EL (cell line): Measurements from ENCODE around the gene MIF.
"Not testable (repeated sequence)": the region's sequence is repeated elsewhere in the genome, so short reads cannot be mapped to it uniquely, and the experiment has no call there.

Experiments
- DNase-seq: peaks from one replicate; pipeline ENCODE4 v3.0.0-alpha.2; 2016

The MIF gene

DNA sequence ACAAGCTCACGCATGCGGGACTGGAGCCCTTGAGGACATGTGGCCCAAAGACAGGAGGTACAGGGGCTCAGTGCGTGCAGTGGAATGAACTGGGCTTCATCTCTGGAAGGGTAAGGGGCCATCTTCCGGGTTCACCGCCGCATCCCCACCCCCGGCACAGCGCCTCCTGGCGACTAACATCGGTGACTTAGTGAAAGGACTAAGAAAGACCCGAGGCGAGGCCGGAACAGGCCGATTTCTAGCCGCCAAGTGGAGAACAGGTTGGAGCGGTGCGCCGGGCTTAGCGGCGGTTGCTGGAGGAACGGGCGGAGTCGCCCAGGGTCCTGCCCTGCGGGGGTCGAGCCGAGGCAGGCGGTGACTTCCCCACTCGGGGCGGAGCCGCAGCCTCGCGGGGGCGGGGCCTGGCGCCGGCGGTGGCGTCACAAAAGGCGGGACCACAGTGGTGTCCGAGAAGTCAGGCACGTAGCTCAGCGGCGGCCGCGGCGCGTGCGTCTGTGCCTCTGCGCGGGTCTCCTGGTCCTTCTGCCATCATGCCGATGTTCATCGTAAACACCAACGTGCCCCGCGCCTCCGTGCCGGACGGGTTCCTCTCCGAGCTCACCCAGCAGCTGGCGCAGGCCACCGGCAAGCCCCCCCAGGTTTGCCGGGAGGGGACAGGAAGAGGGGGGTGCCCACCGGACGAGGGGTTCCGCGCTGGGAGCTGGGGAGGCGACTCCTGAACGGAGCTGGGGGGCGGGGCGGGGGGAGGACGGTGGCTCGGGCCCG lies at the start of gene MIF:
Gene MIF (plus strand): TSS at position 439 of the 765 bp plus-strand sequence. CDS start 92 bp downstream, at position 531.
- DNase-seq = peak; percentile 94

DNA sequence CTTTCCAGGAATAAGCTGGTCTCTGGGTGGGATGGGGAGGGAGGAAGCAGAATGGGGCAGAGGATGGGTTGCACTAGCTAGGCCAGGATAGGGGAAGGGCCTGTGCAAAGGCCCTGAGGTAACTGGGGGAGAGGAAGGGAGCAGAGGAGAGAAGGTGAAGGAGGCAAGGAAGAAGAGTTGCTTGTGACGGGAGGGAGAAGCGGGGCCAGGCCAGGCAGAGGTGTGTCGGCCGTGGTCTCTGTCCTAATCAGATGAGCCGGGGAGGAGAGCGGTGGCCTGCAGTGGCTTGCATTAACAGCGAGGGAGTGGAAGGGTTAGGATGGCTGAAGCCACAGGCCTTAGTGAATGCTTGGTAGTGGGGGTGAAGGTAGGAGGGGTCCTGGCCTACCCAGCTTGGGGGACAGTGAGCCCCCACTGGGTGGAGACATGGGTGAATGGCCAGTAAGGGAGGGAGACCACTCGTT lies 49.4 kb upstream of the MIF start:
- DNase-seq = no peak

DNA sequence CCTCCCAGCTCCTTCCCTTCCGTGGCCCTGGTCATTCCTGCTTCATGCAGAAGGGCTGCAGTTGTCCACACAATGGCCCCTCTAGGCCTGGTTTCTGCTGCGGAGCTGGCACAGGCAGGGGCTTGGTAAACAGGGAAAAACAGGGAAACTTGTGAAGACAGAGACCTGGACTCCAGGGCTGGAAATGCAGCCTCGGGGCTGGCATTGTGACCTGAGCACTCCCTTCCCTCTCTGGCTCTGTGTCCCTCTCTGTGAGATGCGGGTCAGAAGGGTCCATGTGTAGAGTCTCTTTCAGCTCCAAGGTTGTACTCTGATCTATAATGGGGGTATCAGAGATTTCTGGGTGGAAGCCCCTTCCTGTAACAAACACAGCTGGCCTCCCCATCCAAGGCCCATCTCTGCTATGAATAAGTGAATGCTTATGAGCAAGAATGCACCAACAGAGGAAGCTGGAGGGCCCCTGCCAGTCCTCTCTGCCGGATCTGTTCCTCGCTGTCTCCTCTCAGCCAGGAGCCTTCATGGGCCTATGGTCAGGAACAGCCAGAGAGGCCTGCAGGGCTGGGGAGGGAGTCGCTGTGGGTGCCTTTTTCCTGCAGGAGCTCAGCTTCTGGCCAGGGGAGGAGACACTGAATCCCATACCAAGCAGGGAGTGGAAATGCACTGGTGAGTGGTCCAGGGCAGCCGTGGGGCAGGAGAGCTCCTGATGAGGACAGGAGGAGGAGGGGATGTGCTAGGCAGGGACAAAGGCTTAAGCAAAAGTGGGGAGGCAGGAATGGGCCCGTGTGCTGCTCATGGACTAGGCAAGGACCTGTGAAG lies 48.7 kb upstream of the MIF start:
- no peak for DNase-seq

DNA sequence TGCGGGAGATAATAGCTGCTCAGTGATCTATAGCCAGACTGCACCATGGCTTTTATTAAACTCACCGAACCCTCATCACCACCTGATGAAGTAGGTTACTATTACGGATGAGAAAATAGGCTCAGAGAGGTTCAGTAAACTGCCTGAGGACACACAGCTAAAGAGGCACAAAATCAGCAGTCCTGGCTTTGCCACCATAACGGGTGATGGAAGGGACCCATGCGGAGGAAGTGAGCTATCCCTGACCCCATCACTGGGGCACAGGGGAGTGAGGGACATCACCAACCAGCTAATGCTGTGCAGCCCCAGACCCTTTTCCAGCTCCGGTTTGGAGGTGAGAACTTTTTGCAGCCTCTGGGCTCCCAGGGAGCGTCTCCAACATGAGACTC lies 48.1 kb upstream of the MIF start:
- no peak for DNase-seq

DNA sequence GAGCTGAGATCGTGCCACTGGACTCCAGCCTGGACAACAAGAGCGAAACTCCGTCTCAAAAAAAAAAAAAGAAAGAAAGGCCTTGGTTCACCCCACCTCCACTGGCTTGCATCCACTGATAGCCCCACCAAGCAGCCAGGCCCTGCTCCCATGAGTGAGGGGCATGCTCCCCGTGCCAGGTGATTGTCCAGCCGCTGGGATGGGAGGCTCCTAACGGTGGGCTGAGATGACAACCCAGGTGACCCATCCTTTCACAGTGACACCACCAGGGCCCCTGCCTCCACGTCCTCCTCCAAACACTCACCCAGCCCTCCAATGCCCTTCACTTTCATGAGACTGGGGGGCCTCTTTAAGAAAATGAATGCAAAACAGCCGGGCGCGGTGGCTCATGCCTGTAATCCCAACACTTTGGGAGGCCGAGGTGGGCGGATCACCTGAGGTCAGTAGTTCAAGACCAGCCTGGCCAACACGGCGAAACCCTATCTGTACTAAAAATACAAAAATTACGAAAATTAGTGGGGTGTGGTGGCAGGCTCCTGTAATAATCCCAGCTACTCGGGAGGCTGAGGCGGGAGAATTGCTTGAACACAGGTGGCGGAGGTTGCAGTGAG lies 46.8 kb upstream of the MIF start:
- no peak for DNase-seq

DNA sequence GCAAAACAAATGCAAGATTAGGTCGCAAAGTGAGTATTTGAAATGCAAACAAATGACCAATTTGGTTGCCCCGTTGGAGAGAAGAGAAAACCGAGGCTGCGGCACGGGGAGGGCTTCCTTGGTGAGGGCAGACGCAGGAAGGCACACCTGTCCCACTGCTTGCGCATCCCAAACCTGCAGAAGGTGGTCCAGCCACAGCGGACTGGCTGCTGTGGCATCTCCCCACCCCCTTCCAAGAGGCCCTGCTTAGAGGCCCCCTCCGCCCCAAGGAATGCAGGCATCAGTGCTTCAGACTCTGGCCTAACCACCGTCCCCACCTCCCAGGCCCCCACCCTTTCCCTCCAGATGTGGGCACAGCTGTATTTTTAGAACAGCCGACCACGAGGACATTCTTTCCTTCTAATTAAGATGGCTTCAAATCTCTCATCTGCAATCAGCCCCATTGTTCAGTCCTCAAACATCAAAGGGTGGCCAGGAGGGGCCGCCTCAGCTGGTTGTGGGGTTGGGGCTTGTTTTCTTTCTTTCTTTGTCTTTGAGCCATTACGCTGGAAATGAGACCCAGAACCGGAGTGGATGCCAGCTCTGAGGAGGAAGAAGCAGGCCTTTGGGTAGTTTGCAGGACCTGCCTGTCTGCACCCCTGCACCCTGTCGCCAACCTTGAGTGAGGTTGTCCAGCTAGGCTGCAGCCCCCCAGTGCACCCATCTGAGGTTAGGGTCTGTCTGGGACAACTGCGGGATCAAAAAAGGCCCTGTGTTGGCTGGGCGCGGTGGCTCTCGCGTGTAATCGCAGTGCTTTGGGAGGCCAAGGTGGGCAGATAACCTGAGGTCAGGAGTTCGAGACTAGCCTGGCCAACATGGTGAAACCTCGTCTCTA lies 46.0 kb upstream of the MIF start:
- DNase-seq = no peak

DNA sequence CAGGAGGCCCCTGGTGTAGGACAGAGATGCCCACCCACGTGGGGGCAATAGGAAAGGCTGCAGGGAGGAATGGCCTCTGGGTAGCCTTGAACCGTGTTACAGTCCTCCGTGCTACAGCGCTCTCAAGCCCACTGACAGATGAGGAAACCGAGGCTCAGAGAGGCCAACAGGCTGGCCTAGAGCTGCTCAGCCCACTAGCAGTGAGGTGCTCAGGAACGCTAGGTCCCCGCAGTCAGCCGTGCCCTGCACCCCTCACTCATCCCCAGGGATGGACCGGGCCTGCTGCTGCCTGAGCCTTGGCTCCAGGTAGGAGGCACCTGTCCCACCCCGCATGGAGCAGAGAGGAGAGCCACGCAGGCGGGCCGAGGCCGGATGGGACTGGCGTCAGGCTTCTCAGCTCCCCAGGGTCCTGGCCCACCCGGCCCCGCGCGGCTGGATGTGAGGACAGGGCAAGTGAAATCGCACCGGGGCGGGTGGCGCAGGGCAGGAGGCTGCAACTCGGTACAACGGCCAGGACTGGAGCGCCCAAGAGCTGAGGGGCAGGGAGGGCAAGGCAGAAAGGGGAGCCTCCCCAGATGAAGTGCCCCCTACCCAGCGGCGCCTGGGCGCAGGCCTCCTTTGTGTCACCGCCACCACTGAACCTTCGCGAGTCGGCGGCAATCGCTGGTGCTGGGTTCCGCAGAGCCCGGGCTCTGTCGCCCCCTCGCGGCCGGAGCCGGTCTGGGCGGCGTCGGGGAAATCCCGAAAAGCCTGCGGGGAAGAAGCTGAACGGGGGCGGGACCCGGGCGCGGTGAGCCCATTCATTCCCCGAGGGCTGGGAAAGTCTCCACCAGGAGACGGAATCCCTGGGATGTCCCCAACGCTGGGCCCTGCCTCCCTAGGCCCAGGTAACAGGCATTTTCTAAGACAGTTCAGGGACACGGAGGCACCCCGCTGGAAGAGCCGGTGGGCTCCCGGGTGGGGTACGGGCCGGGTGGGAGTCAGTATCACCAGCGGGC lies 44.9 kb upstream of the MIF start:
- peak; percentile 75 for DNase-seq

DNA sequence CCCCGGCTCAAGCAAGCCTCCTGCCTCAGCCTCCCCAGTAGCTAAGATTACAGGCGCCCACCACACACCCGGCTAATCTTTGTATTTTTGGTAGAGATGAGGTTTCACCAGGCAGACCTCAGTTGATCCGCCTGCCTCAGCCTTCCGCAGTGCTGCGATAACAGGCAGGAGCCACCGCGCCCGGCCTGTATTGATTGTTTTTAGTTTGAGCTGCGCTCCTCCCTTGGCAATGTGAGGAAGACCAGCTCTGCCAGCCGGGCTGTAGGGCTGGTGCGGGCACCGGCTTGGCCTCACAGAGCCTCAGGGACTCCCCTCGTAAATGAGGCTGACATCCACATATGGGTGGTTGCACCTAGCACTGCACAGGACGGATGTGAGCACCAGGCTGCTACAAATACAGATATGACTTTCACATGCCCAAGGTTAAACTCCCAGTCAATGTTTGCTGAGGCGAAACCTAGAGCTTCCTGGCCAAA lies 44.0 kb upstream of the MIF start:
- DNase-seq = no peak

DNA sequence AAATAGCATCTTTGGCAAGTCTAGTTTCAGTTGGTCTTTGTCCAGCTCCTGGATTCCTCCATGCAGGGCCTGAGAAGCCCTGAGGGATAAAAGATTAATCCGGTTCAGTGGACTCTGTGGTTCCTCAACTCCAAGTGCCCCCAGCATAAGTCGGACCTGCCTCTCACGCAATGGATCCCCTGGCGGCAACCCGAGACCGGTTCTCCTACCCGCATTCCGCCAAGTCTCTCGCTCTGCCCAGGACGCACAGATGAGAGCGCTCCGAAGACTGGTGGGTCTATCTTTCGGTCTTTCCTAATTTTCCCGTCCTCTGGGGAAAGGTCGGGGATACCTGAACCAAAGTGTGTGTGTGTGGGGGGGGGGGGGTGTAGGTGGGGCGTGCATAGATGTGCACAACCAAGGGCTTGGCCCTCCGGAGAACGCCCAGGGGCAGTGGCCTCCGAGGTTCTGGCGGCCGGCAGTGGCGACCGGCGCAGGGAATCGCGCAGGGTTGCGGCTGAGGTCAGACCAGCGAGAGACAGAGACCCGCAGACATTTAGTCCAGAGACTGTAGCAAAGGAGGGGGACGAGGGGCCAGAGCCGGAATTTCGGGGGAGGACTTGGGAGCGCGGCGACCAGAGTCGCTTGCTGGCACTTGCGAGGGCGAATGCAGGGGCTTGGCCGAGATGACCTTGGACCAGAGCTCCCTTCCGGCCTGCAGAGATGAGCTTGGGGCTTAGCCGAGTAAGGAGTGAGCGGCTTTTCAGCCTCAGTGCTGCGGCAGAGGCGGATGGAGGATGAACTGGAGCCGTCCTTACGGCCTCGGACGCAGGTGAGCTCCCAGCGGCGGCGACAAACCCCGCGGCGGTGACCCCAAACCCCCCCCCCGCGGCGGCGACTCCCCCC lies 37.2 kb upstream of the MIF start:
- DNase-seq = peak; percentile 70

DNA sequence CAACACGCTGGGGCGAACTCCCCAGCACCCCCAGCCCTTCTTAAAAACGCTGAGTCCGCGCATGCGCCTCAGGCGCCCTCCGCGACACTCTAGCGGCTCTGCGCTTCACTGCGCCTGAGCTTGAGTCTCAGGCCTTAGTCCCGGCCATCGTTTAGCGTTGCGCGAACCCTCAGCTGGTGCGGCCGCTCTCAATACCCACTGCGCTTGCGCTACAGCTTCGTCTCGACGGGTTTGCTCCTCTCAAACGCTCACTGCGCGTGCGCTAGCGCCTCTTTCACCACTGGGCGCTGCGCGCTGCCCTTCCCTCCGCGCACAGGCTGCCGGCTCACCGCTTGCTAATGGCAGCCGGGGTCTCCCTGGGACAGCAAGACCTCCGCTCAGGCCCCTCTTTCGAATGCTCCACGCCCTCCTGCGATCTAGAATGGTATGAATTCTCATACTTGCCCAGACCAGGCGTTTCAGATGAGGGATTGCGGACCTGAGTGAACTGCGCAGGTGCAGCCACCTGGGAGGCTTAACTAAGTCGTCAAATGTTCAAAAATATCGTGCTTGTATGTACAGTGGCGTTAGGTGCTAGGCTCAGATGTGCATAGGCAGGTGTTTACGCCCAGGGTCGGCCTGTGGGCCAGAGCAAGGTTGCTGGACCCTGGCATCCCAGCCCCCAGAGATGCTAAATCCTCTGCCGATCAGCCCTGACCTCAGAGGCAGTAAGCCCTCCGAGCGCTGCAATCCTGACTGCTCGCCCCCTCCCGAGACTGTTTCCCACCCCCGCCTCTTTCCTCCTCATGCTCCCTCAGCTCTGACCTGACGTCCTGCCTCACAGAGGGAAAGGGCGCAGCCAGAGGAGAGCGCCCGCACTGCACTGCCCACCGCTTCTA lies 36.3 kb upstream of the MIF start, which contains the start of gene SLC2A11:
Gene SLC2A11 (plus strand): TSS at position 270 of the 878 bp plus-strand sequence. CDS start 125 bp downstream, at position 395.
- DNase-seq = peak; percentile 98

DNA sequence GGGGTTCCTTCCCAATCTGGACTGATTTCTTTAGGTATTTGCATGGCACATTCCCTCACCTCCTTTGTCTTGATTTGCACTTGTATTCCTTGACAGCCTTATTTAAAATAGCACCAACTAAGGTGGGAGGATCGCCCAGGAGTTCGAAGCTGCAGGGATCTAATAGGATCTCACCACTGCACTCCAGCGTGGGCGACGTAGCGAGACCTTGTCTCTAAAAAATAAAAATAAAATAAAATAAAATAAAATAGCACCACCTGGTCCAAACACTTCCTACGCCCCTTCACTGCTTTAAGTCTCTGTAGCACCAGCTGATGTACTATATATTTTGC lies 35.7 kb upstream of the MIF start:
- no peak for DNase-seq

DNA sequence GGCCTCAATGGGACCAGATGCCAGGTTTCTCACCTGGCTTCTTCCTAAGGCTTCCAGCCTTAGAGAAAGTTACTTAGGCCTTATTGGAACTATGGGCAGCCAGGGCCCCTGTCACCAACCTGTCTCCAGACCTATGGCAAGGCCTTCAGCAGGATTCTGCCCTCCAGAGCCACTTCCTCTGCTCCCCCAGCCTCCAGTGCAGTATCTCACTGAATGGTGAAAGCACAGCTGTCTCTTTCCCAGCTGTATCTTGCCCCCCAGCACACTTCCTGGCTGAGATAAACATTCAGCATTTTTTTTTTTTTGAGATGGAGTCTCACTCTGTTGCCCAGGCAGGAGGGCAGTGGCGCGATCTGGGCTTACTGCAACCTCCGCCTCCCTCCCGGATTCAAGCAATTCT lies 35.0 kb upstream of the MIF start:
- DNase-seq = no peak

DNA sequence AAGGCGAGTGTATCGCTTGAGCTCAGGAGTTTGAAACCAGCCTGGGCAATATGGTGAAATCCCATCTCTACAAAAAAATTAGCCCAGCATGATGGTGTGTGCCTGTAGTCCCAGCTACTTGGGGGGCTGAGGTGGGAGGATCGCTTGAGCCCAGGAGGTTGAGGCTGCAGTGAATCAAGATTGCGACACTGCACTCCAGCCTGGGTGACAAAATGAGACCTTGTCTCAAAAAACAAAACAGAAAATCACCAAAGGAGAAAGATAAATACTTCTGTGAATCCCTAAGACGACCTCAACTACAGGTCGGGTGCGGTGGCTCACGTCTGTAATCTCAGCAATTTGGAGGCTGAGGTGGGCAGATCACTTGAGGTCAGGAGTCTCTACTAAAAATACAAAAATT lies 34.0 kb upstream of the MIF start:
- DNase-seq = not testable (repeated sequence)

DNA sequence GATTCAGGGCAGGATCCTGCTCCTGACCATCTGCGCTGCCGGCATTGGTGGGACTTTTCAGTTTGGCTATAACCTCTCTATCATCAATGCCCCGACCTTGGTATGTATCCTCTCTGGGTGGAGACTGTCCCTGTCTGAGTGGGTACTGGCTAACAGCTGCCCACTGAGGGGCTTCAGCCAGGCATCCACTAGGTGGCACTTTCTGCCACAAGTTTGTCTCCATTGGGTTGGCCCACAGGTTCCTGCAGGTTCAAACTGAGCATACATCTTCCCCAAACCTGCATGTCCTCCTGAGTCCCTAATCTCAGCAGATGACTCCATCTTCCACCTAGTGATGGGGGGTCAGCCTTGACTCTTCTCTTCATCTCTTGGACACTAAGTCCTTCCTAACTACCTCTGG lies 32.1 kb upstream of the MIF start:
- DNase-seq = peak; percentile 53

DNA sequence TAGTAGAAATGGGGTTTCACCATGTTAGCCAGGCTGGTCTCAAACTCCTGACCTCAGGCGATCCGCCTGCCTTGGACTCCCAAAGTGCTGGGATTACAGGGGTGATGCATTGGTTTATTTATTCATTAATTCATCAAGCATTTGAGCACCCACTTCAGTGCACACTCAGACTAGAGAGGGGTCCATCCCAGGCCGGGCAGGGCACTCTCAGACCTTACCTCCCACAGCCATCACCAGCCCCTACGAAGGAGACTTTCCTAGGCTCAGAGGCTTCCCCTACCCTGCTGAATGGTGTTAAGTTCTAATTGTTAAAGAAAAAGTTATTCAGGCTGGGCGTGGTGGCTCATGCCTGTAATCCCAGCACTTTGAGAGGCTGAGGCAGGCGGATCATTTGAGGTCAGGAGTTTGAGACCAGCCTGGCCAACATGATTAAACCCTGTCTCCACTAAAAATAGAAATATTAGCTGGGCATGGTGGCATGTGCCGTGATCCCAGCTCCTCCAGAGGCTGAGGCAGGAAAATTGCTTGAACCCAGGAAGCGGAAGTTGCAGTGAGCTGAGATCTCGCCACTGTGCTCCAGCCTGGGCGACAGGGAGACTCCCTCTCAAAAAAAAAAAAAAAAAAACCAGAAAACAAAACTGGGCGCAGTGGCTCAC lies 29.6 kb upstream of the MIF start:
- not testable (repeated sequence) for DNase-seq

DNA sequence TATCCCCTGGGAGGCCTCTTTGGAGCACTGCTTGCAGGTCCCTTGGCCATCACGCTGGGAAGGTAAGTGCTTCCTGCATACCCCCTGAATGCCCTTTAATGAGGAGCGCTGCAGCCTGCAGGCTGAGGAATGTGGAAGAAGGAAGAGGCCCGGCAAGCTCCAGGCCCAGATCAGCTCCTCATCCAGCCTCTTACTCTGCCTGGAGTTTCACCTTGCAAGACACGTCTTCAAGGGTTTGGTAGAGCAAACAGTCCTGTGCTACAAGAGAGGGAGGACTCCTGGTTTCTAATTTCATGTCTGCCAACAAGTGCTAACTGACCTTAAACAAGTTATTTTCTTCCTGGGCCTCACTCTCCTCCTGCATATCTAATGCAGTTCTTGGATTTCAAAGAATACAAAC lies 25.6 kb upstream of the MIF start:
- no peak for DNase-seq

DNA sequence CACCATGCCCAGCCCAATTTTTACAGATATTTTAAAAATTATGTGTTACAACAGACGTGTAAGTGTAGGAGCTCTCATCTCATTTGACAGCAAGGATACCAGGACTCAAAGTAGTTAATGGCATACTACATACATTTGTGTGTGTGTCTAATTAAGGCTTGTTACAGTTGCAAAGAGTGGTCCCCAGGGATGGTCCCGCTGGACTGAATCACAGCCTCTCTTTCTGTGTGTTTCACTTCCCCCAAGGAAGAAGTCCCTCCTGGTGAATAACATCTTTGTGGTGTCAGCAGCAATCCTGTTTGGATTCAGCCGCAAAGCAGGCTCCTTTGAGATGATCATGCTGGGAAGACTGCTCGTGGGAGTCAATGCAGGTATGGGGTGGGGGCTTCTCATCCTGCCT lies 19.3 kb upstream of the MIF start:
- no peak for DNase-seq

DNA sequence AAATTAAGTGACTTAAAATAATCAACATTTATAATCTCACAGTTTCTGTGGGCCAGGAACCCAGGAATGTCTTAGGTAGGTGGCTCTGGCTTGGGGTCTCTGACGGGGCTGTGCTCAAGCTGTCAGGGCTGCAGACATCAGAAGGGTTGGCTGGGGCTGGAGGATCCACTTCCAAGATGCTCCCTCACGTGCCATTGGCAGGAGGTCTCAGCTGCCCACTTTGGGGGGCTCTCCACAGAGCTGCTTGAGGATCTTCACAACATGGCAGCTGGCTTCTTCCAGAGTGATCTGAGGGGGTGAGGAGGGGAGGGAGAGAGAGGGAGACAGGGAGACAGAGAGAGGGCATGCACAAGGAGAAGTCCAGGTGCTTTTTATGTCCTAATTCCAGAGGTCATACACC lies 18.4 kb upstream of the MIF start:
- DNase-seq = no peak

DNA sequence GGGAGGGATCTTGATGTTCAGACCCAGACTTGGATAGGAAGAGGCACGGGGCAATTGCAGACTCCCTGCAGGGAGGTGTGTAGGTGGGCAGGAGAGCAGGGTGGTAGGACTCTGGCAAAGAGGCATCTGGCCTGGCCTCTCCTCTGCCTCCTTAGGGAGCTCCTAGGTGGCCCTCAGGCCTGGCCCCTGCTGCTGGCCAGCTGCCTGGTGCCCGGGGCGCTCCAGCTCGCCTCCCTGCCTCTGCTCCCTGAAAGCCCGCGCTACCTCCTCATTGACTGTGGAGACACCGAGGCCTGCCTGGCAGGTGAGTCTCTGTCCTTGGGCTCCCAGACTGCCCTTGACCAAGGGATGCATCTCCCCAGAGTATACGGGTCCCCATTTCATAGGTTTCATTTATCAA lies 16.6 kb upstream of the MIF start:
- no peak for DNase-seq
